SK-N-SH (cell line): ENCODE measurements around the gene PUM1. TPM values are rescaled to one million over a fixed set of nuclear protein-coding genes. Genes with fewer than 3 reads are reported as not detected.

Source experiments
- CTCF ChIA-PET: fragments of 300-600, 350-600 bp; formaldehyde crosslinking; extraction: SDS; loops from one replicate; lab custom pipeline; 2021; lab: Yijun Ruan, JAX
- POLR2A ChIA-PET: fragments of 350-600 bp; sonication (Branson Sonifier 250); formaldehyde crosslinking; extraction: SDS; loops from one replicate; lab custom pipeline; 2020; ENCODE audit warnings: antibody characterized with exemption, inconsistent platforms; lab: Yijun Ruan, JAX
- DNase-seq: peaks from one replicate; pipeline ENCODE4 v3.0.0; 2012
- H2AFZ ChIP-seq: fragments of 200-600 bp; sonication (generic); 2 replicates; pipeline ENCODE4 v1.8.1; 2016; ENCODE audit warnings: antibody characterized with exemption, mild to moderate bottlenecking, low read depth
- H3F3A ChIP-seq: fragments of 200-600 bp; sonication (generic); replicated peaks from 2 replicates; pipeline ENCODE3; 2016; ENCODE audit warnings: antibody characterized with exemption, mild to moderate bottlenecking; ENCODE audit not compliant: insufficient read depth
- H3K27ac ChIP-seq, 2 experiments: fragments of 200-500 bp in 1 of 2; fragments of 200-600 bp in 1 of 2; sonication (Bioruptor generic) in 1 of 2; sonication (generic), shearing (Covaris generic) in 1 of 2; 2 replicates each; pipeline versions ENCODE4 v1.5.1 to v1.6.1; 2014 to 2016; ENCODE audit warnings: low read depth in 2 of 2, inconsistent platforms in 1 of 2, low read length in 1 of 2, mild to moderate bottlenecking in 1 of 2, mixed read lengths in 1 of 2
- H3K27me3 ChIP-seq: fragments of 200-600 bp; sonication (generic), shearing (Covaris generic); 2 replicates; pipeline ENCODE4 v1.6.1; 2016; ENCODE audit warnings: mixed run types; ENCODE audit not compliant: insufficient read depth
- H3K36me3 ChIP-seq, 2 experiments: fragments of 200-500 bp in 1 of 2; fragments of 200-600 bp in 1 of 2; sonication (Bioruptor generic) in 1 of 2; sonication (generic) in 1 of 2; replicated peaks in 1 of 2; 2 replicates each; pipeline versions ENCODE3 to v1.5.1; 2014 to 2016; ENCODE audit warnings: low read length in 1 of 2, mild to moderate bottlenecking in 1 of 2; ENCODE audit not compliant: insufficient read depth in 2 of 2, control insufficient read depth in 1 of 2
- H3K4me1 ChIP-seq, 2 experiments: fragments of 200-500 bp in 1 of 2; fragments of 200-600 bp in 1 of 2; sonication (Bioruptor generic) in 1 of 2; sonication (generic), shearing (Covaris generic) in 1 of 2; 2 replicates each; pipeline versions ENCODE4 v1.5.1 to v1.6.1; 2014 to 2016; ENCODE audit warnings: low read depth in 1 of 2, low read length in 1 of 2, mixed run types in 1 of 2; ENCODE audit not compliant: insufficient read depth in 2 of 2, control insufficient read depth in 1 of 2
- H3K4me2 ChIP-seq: fragments of 200-600 bp; sonication (generic), shearing (Covaris generic); 2 replicates; pipeline ENCODE4 v1.6.1; 2017; ENCODE audit warnings: mixed run types
- H3K4me3 ChIP-seq, 2 experiments: fragments of 200-500 bp in 1 of 2; fragments of 200-600 bp in 1 of 2; sonication (Bioruptor generic) in 1 of 2; sonication (generic), shearing (Covaris generic) in 1 of 2; 2 replicates each; pipeline versions ENCODE4 v1.5.1 to v1.8.1; 2014 to 2016; ENCODE audit warnings: low read depth in 2 of 2, inconsistent platforms in 1 of 2, low read length in 1 of 2, mild to moderate bottlenecking in 1 of 2, mixed read lengths in 1 of 2, moderate library complexity in 1 of 2
- H3K79me2 ChIP-seq: fragments of 200-600 bp; sonication (generic); 2 replicates; pipeline ENCODE4 v1.8.1; 2017; ENCODE audit warnings: mild to moderate bottlenecking; ENCODE audit not compliant: insufficient read depth
- H3K9ac ChIP-seq: fragments of 200-600 bp; sonication (generic); 2 replicates; pipeline ENCODE4 v1.6.1; 2017; ENCODE audit warnings: mixed run types
- H3K9me2 ChIP-seq: fragments of 200-600 bp; sonication (generic); 2 replicates; pipeline ENCODE4 v1.6.1; 2017; ENCODE audit warnings: mixed run types
- H3K9me3 ChIP-seq: fragments of 200-600 bp; sonication (generic); 2 replicates; pipeline ENCODE4 v1.6.1; 2017; ENCODE audit warnings: mixed run types, mild to moderate bottlenecking, moderate library complexity
- H4K20me1 ChIP-seq: fragments of 200-600 bp; sonication (generic); 2 replicates; pipeline ENCODE4 v1.6.1; 2017; ENCODE audit warnings: mild to moderate bottlenecking, mixed run types; ENCODE audit not compliant: insufficient read depth
- EP300 ChIP-seq, 2 experiments: IDR thresholded peaks; 2 replicates each; pipeline versions ENCODE4 v1.4.0 to v1.6.1; 2012; ENCODE audit warnings: borderline replicate concordance in 1 of 2, low read depth in 1 of 2, low read length in 1 of 2
- JUND ChIP-seq: IDR thresholded peaks from 2 replicates; pipeline ENCODE4 v1.4.0; 2012
- MEF2A ChIP-seq: IDR thresholded peaks from 2 replicates; pipeline ENCODE4 v1.4.0; 2012; ENCODE audit warnings: low read depth, borderline replicate concordance
- NFIC ChIP-seq: IDR thresholded peaks from 2 replicates; pipeline ENCODE4 v1.4.0; 2012; ENCODE audit warnings: borderline replicate concordance
- RFX5 ChIP-seq: IDR thresholded peaks from 2 replicates; pipeline ENCODE4 v1.6.1; 2012; ENCODE audit warnings: mild to moderate bottlenecking, improper control_type of control experiment, low read length
- TAF1 ChIP-seq: IDR thresholded peaks from 2 replicates; pipeline ENCODE4 v1.6.1; 2012; ENCODE audit warnings: low read depth, mild to moderate bottlenecking, low read length, moderate library complexity, borderline replicate concordance
- TEAD4 ChIP-seq: IDR thresholded peaks from 2 replicates; pipeline ENCODE4 v1.4.0; 2012; ENCODE audit warnings: mild to moderate bottlenecking, borderline replicate concordance; ENCODE audit not compliant: insufficient read depth
- USF1 ChIP-seq: IDR thresholded peaks from 2 replicates; pipeline ENCODE4 v1.4.0; 2012; ENCODE audit warnings: low read depth, borderline replicate concordance
- WGBS: methylation state at CpG from one replicate; pipeline ENCODE4 v1.1.6; 2017; ENCODE audit warnings: low lambda C conversion rate; 5-methylcytosine and 5-hydroxymethylcytosine counted together
- polyA plus RNA-seq, 3 experiments: library from polyadenylated mRNA; depleted of rRNA; stranded (reverse); fragments of >200 nt; gene quantifications; 2 replicates each; pipeline ENCODE4 v1.2.3, GENCODE V29; 2012
- TF ChIP-seq, protein P1 (sequence below): IDR thresholded peaks from 2 replicates; pipeline ENCODE4 v1.6.1; 2012; ENCODE audit warnings: mild to moderate bottlenecking, low read depth, low read length, moderate library complexity
- TF ChIP-seq, protein P2 (sequence below): fragments of 200-600 bp; sonication (generic); IDR thresholded peaks from 2 replicates; pipeline ENCODE4 v1.6.1; 2017; ENCODE audit warnings: antibody characterized with exemption, mild to moderate bottlenecking, moderate library complexity

PUM1 gene
- polyA plus RNA-seq, 1 of the 3 experiments (the other 2 are of a cell fraction) = 66.7 TPM

- TF ChIP-seq, protein P1, sequence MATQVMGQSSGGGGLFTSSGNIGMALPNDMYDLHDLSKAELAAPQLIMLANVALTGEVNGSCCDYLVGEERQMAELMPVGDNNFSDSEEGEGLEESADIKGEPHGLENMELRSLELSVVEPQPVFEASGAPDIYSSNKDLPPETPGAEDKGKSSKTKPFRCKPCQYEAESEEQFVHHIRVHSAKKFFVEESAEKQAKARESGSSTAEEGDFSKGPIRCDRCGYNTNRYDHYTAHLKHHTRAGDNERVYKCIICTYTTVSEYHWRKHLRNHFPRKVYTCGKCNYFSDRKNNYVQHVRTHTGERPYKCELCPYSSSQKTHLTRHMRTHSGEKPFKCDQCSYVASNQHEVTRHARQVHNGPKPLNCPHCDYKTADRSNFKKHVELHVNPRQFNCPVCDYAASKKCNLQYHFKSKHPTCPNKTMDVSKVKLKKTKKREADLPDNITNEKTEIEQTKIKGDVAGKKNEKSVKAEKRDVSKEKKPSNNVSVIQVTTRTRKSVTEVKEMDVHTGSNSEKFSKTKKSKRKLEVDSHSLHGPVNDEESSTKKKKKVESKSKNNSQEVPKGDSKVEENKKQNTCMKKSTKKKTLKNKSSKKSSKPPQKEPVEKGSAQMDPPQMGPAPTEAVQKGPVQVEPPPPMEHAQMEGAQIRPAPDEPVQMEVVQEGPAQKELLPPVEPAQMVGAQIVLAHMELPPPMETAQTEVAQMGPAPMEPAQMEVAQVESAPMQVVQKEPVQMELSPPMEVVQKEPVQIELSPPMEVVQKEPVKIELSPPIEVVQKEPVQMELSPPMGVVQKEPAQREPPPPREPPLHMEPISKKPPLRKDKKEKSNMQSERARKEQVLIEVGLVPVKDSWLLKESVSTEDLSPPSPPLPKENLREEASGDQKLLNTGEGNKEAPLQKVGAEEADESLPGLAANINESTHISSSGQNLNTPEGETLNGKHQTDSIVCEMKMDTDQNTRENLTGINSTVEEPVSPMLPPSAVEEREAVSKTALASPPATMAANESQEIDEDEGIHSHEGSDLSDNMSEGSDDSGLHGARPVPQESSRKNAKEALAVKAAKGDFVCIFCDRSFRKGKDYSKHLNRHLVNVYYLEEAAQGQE = no peak
- TF ChIP-seq, protein P2, sequence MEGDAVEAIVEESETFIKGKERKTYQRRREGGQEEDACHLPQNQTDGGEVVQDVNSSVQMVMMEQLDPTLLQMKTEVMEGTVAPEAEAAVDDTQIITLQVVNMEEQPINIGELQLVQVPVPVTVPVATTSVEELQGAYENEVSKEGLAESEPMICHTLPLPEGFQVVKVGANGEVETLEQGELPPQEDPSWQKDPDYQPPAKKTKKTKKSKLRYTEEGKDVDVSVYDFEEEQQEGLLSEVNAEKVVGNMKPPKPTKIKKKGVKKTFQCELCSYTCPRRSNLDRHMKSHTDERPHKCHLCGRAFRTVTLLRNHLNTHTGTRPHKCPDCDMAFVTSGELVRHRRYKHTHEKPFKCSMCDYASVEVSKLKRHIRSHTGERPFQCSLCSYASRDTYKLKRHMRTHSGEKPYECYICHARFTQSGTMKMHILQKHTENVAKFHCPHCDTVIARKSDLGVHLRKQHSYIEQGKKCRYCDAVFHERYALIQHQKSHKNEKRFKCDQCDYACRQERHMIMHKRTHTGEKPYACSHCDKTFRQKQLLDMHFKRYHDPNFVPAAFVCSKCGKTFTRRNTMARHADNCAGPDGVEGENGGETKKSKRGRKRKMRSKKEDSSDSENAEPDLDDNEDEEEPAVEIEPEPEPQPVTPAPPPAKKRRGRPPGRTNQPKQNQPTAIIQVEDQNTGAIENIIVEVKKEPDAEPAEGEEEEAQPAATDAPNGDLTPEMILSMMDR = no peak
- no peak for TF ChIP-seq TEAD4
- TF ChIP-seq EP300 (IDR thresholded peaks at IDR 0.05; ENCODE audit: borderline replicate concordance in 1 of 2, low read depth in 1 of 2, low read length in 1 of 2) = no peak
- no peak for TF ChIP-seq USF1
- TF ChIP-seq, all 33 proteins: peak for 0
Observed at GRCh38 chr1:31006747-31007146, 58.8 kb downstream of the PUM1 start (continued).

DNA sequence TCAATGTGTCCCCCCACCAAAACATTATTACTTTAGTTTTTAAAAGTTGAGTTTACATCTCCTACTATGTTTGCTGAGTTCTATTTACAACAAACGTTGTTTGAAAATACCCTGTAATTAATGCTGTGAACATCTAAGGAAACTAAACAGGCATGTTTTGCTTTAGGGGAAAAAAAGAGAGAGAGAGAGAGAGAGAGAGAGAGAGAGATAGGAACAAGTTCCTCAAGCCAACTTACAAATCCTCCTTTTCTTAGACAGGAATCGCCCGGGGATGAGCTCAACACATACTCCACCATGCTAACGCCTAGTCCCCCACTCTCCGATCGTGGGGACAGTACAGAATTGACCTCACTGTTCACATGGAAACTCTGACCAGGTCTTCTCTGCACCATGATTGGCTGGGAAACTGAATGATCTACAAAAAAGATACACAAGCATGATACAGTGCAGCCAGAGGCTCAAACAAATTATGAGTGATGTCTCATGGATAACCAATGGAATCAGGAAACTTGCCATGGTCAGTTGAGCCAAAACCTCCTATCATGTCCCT lies 59.8 kb downstream of the PUM1 start:
- Histone ChIP-seq H3K36me3 (peaks cover 41 to 52% of the 10 kb centered on the region in 2 experiments), H4K20me1 (peaks cover 83% of the 10 kb centered on the region), H3K27ac (peak overlapping the region in 1 of 2 experiments; percentile 34; a peak in 1 of 4 replicates)

More for the DNA sequence above, 59.8 kb downstream of the PUM1 start:
- Histone ChIP-seq H3K4me3 (no peak overlapping the region), H3K9me3 (no peaks in the 10 kb centered on the region), H3K4me2 (no peak overlapping the region), H3K79me2 (peaks cover 94% of the 10 kb centered on the region), H3K9me2 (no peaks in the 10 kb centered on the region), H2AFZ (no peak overlapping the region), H3K9ac (no peak overlapping the region), H3K27me3 (no peaks in the 10 kb centered on the region), H3F3A (peaks cover 36% of the 10 kb centered on the region), H3K4me1 (peaks cover 24 to 29% of the 10 kb centered on the region in 2 experiments; a peak in 3 of 4 replicates)
- POLR2A ChIA-PET = no interaction called here
- DNase-seq = no peak
- TF ChIP-seq RFX5 = peak; percentile 74
- TF ChIP-seq JUND = no peak
- no peak for TF ChIP-seq MEF2A
- TF ChIP-seq NFIC = no peak
- no peak for TF ChIP-seq TAF1
- CTCF ChIA-PET = interaction anchor here (1.4 kb wide), 1 partner anchor 15 kb away, joined by 4 read pairs; no protein-coding TSS in a partner anchor
- WGBS = 88% methylated on average over 6 of the region's 6 CpGs
